ENCODE results near the gene PALMD. TPM values are rescaled to one million over a fixed set of nuclear protein-coding genes. Genes with fewer than 3 reads are reported as not detected.

The PALMD gene
- total RNA-seq, 4 donors from 2014 or later = 17.8 to 64.3 (median 40.6) TPM

DNA sequence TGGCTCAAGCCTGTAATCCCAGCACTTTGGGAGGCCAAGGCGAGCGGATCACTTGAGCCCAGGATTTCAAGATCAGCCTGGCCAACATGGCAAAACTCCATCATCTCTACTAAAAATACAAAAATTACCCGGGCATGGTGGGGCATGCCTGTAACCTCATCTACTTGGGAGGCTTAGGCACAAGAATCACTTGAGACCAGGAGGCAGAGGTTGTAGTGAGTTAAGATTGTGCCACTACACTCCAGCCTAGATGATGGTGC is 12.0 kb downstream of the PALMD start:
- Histone ChIP-seq H3K36me3 (no peaks in the 10 kb centered on the region), H3K4me1 (peaks cover 0 to 15% of the 10 kb centered on the region in 2 donors), H3K9me3 (no peaks in the 10 kb centered on the region), H3K27ac (peak overlapping the region; percentile 13 to 56), H3K4me3 (no peak overlapping the region), H3K27me3 (no peaks in the 10 kb centered on the region)
- DNase-seq = no peak
- no peak for TF ChIP-seq POLR2A (IDR thresholded peaks at IDR 0.05)
- TF ChIP-seq, protein P1, sequence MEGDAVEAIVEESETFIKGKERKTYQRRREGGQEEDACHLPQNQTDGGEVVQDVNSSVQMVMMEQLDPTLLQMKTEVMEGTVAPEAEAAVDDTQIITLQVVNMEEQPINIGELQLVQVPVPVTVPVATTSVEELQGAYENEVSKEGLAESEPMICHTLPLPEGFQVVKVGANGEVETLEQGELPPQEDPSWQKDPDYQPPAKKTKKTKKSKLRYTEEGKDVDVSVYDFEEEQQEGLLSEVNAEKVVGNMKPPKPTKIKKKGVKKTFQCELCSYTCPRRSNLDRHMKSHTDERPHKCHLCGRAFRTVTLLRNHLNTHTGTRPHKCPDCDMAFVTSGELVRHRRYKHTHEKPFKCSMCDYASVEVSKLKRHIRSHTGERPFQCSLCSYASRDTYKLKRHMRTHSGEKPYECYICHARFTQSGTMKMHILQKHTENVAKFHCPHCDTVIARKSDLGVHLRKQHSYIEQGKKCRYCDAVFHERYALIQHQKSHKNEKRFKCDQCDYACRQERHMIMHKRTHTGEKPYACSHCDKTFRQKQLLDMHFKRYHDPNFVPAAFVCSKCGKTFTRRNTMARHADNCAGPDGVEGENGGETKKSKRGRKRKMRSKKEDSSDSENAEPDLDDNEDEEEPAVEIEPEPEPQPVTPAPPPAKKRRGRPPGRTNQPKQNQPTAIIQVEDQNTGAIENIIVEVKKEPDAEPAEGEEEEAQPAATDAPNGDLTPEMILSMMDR (IDR thresholded peaks at IDR 0.05) = no peak
- intact Hi-C loops (cut with DNase I; ENCODE audit: low total_unique reads) = no loop called here

DNA sequence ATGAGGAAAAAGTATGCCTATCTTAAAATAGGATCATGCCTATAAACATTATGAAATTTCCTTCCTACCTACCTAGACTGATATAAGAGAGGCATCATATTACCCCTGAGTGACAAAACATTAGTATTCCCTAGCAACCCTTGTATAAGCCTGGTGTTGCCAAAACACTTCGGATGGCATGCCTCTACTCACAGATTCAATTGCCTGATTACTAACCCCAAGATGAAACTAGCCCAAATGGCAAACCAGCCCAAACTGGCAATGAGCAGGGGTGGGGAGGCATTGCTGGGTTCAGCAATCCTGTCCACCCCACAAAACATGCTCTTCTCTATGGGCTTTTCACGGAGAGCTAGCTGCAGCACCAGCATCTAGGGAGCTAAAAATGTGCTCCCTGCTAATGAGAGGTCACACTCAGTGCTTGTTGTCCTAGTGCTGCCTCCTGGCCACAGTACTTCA is 13.9 kb downstream of the PALMD start:
- H3K9me3 ChIP-seq = no peaks in the 10 kb centered on the region
- DNase-seq = no peak
- intact Hi-C loops (cut with DNase I; ENCODE audit: low total_unique reads) = no loop called here
- H3K4me1 ChIP-seq = peaks cover 0 to 15% of the 10 kb centered on the region in 2 donors
- no peak for TF ChIP-seq POLR2A (IDR thresholded peaks at IDR 0.05)
- TF ChIP-seq, protein P1 (IDR thresholded peaks at IDR 0.05) = no peak
- H3K4me3 ChIP-seq = no peak overlapping the region
- no peaks in the 10 kb centered on the region for H3K36me3 ChIP-seq
- H3K27me3 ChIP-seq = no peaks in the 10 kb centered on the region
- H3K27ac ChIP-seq = peak overlapping the region; percentile 69 to 78

DNA sequence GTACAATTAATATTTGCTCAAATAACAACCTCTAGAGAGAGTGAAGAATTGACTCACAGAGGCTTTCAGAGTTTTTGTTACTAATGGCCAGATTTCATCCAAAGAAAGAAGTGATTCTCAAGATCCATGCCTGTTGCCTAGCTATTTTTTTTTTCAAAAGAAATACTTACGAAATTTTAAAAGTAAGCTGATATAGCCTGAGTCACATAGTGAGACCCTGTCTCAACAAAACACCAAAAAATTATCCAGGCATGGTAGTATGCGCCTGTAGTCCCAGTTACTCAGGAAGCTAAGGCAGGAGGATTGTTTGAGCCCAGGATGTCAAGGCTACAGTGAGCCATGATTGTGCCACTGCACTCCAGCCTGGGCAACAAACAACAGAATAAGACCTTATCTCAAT is 14.6 kb downstream of the PALMD start:
- Histone ChIP-seq H3K4me3 (no peak overlapping the region), H3K36me3 (no peaks in the 10 kb centered on the region), H3K9me3 (no peaks in the 10 kb centered on the region), H3K27me3 (no peaks in the 10 kb centered on the region), H3K27ac (peak overlapping the region; percentile 69 to 78), H3K4me1 (peaks cover 0 to 15% of the 10 kb centered on the region in 2 donors)
- TF ChIP-seq, protein P1 (IDR thresholded peaks at IDR 0.05) = no peak
- TF ChIP-seq POLR2A (IDR thresholded peaks at IDR 0.05) = no peak
- intact Hi-C loops (cut with DNase I; ENCODE audit: low total_unique reads) = no loop called here
- DNase-seq = no peak

DNA sequence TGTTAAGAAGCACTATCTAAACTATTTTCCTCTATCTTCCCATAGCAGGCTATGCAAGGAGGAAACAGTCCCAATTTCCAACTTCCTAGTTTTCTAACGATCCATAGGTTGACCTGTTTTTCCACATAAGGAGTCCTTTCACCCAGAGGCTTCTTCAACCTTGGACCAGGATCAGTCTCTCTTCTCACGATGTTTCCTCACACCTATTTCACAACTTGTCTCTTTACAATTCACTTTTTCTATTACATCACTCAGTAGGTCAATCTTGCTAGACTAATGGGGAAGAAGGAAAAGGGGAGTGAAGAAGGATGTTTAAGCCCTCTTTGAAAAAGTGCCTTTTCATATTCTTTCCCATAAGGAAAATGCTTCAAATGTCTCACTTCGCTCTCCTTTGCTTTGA is 15.9 kb downstream of the PALMD start:
- no peaks in the 10 kb centered on the region for H3K9me3 ChIP-seq
- TF ChIP-seq POLR2A (IDR thresholded peaks at IDR 0.05) = no peak
- TF ChIP-seq, protein P1 (IDR thresholded peaks at IDR 0.05) = no peak
- H3K4me3 ChIP-seq = no peak overlapping the region
- DNase-seq = no peak
- intact Hi-C loops (cut with DNase I; ENCODE audit: low total_unique reads) = no loop called here
- H3K27ac ChIP-seq = peak overlapping the region; percentile 69 to 78
- no peaks in the 10 kb centered on the region for H3K36me3 ChIP-seq
- H3K4me1 ChIP-seq = peaks cover 0 to 15% of the 10 kb centered on the region in 2 donors
- no peaks in the 10 kb centered on the region for H3K27me3 ChIP-seq

DNA sequence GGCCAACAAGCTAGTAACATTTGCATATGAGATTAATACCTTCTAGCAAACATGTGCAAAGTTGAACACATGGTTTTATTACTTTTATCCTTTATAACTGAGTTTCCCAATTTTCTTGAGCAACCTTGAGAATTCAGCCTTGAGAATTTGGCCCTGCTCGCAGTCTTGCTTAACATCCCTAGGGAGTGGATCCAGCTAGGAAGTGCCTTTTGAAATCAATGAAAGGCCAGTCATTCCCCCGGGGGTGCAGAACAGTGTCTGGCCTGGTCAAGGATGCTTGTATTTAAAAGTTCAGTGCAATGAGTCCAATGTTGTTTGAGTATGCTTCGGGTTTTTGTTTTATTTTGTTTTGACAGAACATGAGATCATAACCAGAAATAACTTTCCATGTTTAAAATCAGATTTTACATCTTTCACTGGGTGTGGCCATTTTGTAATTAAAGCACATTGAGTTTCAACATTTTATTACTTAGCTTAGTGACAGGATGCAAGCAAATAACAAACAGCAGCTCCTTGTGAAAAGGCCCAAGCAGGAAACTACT is 16.7 kb downstream of the PALMD start:
- H3K9me3 ChIP-seq = no peaks in the 10 kb centered on the region
- peak overlapping the region; percentile 69 to 78 for H3K27ac ChIP-seq
- DNase-seq = peak; percentile 85 to 92
- H3K27me3 ChIP-seq = no peaks in the 10 kb centered on the region
- H3K36me3 ChIP-seq = no peaks in the 10 kb centered on the region
- TF ChIP-seq, protein P1 (IDR thresholded peaks at IDR 0.05) = no peak
- no peak for TF ChIP-seq POLR2A (IDR thresholded peaks at IDR 0.05)
- intact Hi-C loops (cut with DNase I; ENCODE audit: low total_unique reads) = no loop called here
- no peak overlapping the region for H3K4me3 ChIP-seq
- peaks cover 0 to 15% of the 10 kb centered on the region in 2 donors for H3K4me1 ChIP-seq
